HUES48 (cell line): ENCODE results near the gene KLF16.

ENCODE experiments used
- H3K27ac ChIP-seq: one replicate; pipeline ENCODE4 v1.7.0; 2013; ENCODE audit warnings: low read depth, low read length, inconsistent platforms
- H3K27me3 ChIP-seq: 2 replicates; pipeline ENCODE4 v1.6.1; 2013; ENCODE audit warnings: mild to moderate bottlenecking, low read length; ENCODE audit not compliant: control insufficient read depth, insufficient read depth
- H3K36me3 ChIP-seq: 2 replicates; pipeline ENCODE4 v1.6.1; 2013; ENCODE audit warnings: low read length; ENCODE audit not compliant: control insufficient read depth, insufficient read depth
- H3K4me1 ChIP-seq: 2 replicates; pipeline ENCODE4 v1.6.1; 2013; ENCODE audit warnings: mild to moderate bottlenecking, low read length; ENCODE audit not compliant: control insufficient read depth, insufficient read depth
- H3K4me3 ChIP-seq: 2 replicates; pipeline ENCODE4 v1.5.1; 2013; ENCODE audit warnings: mild to moderate bottlenecking, low read depth, low read length
- H3K9ac ChIP-seq: 2 replicates; pipeline ENCODE4 v1.6.1; 2013; ENCODE audit warnings: mild to moderate bottlenecking, low read depth, low read length, moderate library complexity
- H3K9me3 ChIP-seq: 2 replicates; pipeline ENCODE4 v1.6.1; 2013; ENCODE audit warnings: low read length; ENCODE audit not compliant: control insufficient read depth, insufficient read depth

KLF16 gene

GRCh38 chr19:1867349-1867724 is 4.0 kb upstream of the KLF16 start:
- no peaks in the 10 kb centered on the region for H3K27me3 ChIP-seq
- no peaks in the 10 kb centered on the region for H3K4me1 ChIP-seq
- H3K36me3 ChIP-seq = no peaks in the 10 kb centered on the region
- H3K4me3 ChIP-seq = no peak overlapping the region
- no peaks in the 10 kb centered on the region for H3K9me3 ChIP-seq
- H3K9ac ChIP-seq = no peak overlapping the region
- no peak overlapping the region for H3K27ac ChIP-seq

- Histone ChIP-seq H3K9ac (no peak overlapping the region), H3K4me3 (no peak overlapping the region), H3K36me3 (no peaks in the 10 kb centered on the region), H3K4me1 (no peaks in the 10 kb centered on the region), H3K27ac (no peak overlapping the region), H3K9me3 (no peaks in the 10 kb centered on the region), H3K27me3 (peaks cover 5% of the 10 kb centered on the region)
Observed at GRCh38 chr19:1866693-1867348, 3.4 kb upstream of the KLF16 start.

GRCh38 chr19:1865172-1866010 is 2.0 kb upstream of the KLF16 start:
- Histone ChIP-seq H3K36me3 (no peaks in the 10 kb centered on the region), H3K9ac (peak overlapping the region; percentile 45), H3K9me3 (no peaks in the 10 kb centered on the region), H3K4me3 (peak overlapping the region; percentile 71; the same call in 1 of the 2 replicates), H3K27ac (peak overlapping the region; percentile 98), H3K4me1 (peaks cover 10% of the 10 kb centered on the region; the same call in 1 of the 2 replicates), H3K27me3 (peaks cover 16% of the 10 kb centered on the region)

GRCh38 chr19:1864480-1865171 is 1.2 kb upstream of the KLF16 start:
- Histone ChIP-seq H3K9ac (peak overlapping the region; percentile 94), H3K4me3 (peak overlapping the region; percentile 71), H3K27ac (peak overlapping the region; percentile 98), H3K36me3 (no peaks in the 10 kb centered on the region), H3K9me3 (no peaks in the 10 kb centered on the region), H3K27me3 (peaks cover 16% of the 10 kb centered on the region), H3K4me1 (peaks cover 14% of the 10 kb centered on the region; the same call in 1 of the 2 replicates)

GRCh38 chr19:1863638-1864479 is 480 bp upstream of the KLF16 start:
- Histone ChIP-seq H3K27ac (peak overlapping the region; percentile 98), H3K9ac (peak overlapping the region; percentile 94), H3K4me1 (peaks cover 17% of the 10 kb centered on the region), H3K9me3 (no peaks in the 10 kb centered on the region), H3K4me3 (peak overlapping the region; percentile 80), H3K27me3 (peaks cover 16% of the 10 kb centered on the region), H3K36me3 (no peaks in the 10 kb centered on the region)

GRCh38 chr19:1862424-1863327 is 703 bp downstream of the KLF16 start:
- Histone ChIP-seq H3K9me3 (no peaks in the 10 kb centered on the region), H3K4me1 (peaks cover 28% of the 10 kb centered on the region), H3K9ac (peak overlapping the region; percentile 30; the same call in 1 of the 2 replicates), H3K36me3 (no peaks in the 10 kb centered on the region), H3K27me3 (peaks cover 16% of the 10 kb centered on the region), H3K27ac (peak overlapping the region; percentile 73), H3K4me3 (peak overlapping the region; percentile 80)

- Histone ChIP-seq H3K9me3 (no peaks in the 10 kb centered on the region), H3K9ac (no peak overlapping the region), H3K4me3 (peak overlapping the region; percentile 80), H3K27me3 (peaks cover 16% of the 10 kb centered on the region), H3K27ac (peak overlapping the region; percentile 28), H3K4me1 (peaks cover 31% of the 10 kb centered on the region), H3K36me3 (no peaks in the 10 kb centered on the region)
Observed at GRCh38 chr19:1862068-1862423, 1.3 kb downstream of the KLF16 start.

- H3K9me3 ChIP-seq = no peaks in the 10 kb centered on the region
- no peak overlapping the region for H3K27ac ChIP-seq
- peaks cover 31% of the 10 kb centered on the region for H3K4me1 ChIP-seq
- H3K9ac ChIP-seq = 0 out of 2 replicates have a peak overlapping the region, but pooled peaks have one; percentile 46
- peak overlapping the region; percentile 80 for H3K4me3 ChIP-seq
- peaks cover 16% of the 10 kb centered on the region for H3K27me3 ChIP-seq
- no peaks in the 10 kb centered on the region for H3K36me3 ChIP-seq
Observed at GRCh38 chr19:1861599-1862031, 1.8 kb downstream of the KLF16 start.

GRCh38 chr19:1860821-1861598 is 2.4 kb downstream of the KLF16 start:
- H3K4me3 ChIP-seq = peak overlapping the region; percentile 80
- H3K4me1 ChIP-seq = peaks cover 37% of the 10 kb centered on the region
- peak overlapping the region; percentile 22 for H3K27ac ChIP-seq

More at GRCh38 chr19:1860821-1861598, 2.4 kb downstream of the KLF16 start:
- Histone ChIP-seq H3K9me3 (no peaks in the 10 kb centered on the region), H3K27me3 (peaks cover 16% of the 10 kb centered on the region), H3K36me3 (no peaks in the 10 kb centered on the region), H3K9ac (no peak overlapping the region)
